HEK293 (cell line): ENCODE data around the gene METTL23.

ENCODE experiments used
- CTCF ChIA-PET: fragments of 350-600 bp; formaldehyde crosslinking; extraction: SDS; loops from one replicate; lab custom pipeline; 2021; ENCODE audit warnings: antibody characterized with exemption; lab: Yijun Ruan, JAX
- POLR2A ChIA-PET: fragments of 300-600 bp; formaldehyde crosslinking; extraction: SDS; loops from one replicate; lab custom pipeline; 2020; ENCODE audit warnings: antibody characterized with exemption, inconsistent platforms; lab: Yijun Ruan, JAX
- H3K27ac ChIP-seq: fragments of 200-500 bp; sonication (Bioruptor generic); 2 replicates; pipeline ENCODE4 v1.5.1; 2014; ENCODE audit warnings: low read depth, low read length, control low read depth, inconsistent platforms; ENCODE audit errors: extremely low read depth
- H3K36me3 ChIP-seq, 2 experiments: fragments of 200-500 bp in 1 of 2; sonication (Bioruptor generic) in 1 of 2; 1 replicate in 1 of 2; 2 replicates in 1 of 2; pipeline ENCODE4 v1.5.1; 2014 to 2017; ENCODE audit warnings: inconsistent platforms in 2 of 2, low read length in 2 of 2; ENCODE audit not compliant: control insufficient read depth in 2 of 2, insufficient read depth in 1 of 2
- H3K4me1 ChIP-seq: fragments of 200-500 bp; sonication (Bioruptor generic); 2 replicates; pipeline ENCODE4 v1.5.1; 2014; ENCODE audit warnings: mild to moderate bottlenecking, low read length, inconsistent platforms; ENCODE audit not compliant: control insufficient read depth, insufficient read depth
- H3K4me3 ChIP-seq: 2 replicates; pipeline ENCODE4 v1.5.1; 2011; ENCODE audit warnings: low read depth, mild to moderate bottlenecking, control low read depth, low read length, moderate library complexity
- H3K9me3 ChIP-seq: fragments of 200-500 bp; sonication (Bioruptor generic); 2 replicates; pipeline ENCODE4 v1.5.1; 2014; ENCODE audit warnings: low read depth, low read length, inconsistent platforms; ENCODE audit not compliant: control insufficient read depth, insufficient read depth
- GLIS1 ChIP-seq: fragments of 450-650 bp; formaldehyde crosslinking; IDR thresholded peaks from 2 replicates; pipeline ENCODE4 v1.5.1; 2016; ENCODE audit warnings: missing biosample characterization, missing genetic modification characterization
- IKZF3 ChIP-seq: fragments of 450-650 bp; IDR thresholded peaks from 2 replicates; pipeline ENCODE4 v1.5.0; 2018; ENCODE audit warnings: missing biosample characterization, mild to moderate bottlenecking, missing genetic modification characterization, moderate library complexity
- KLF7 ChIP-seq: fragments of 450-650 bp; formaldehyde crosslinking; IDR thresholded peaks from 2 replicates; pipeline ENCODE4 v1.5.1; 2016; ENCODE audit warnings: missing biosample characterization, missing genetic modification characterization, borderline replicate concordance
- OSR2 ChIP-seq: fragments of 450-650 bp; formaldehyde crosslinking; IDR thresholded peaks from 2 replicates; pipeline ENCODE4 v1.5.1; 2016; ENCODE audit warnings: missing biosample characterization, missing genetic modification characterization
- SALL2 ChIP-seq: fragments of 450-650 bp; formaldehyde crosslinking; IDR thresholded peaks from 2 replicates; pipeline ENCODE4 v1.5.0; 2017; ENCODE audit warnings: missing biosample characterization, mild to moderate bottlenecking, missing genetic modification characterization, borderline replicate concordance
- ZIC2 ChIP-seq: fragments of 450-650 bp; formaldehyde crosslinking; IDR thresholded peaks from 2 replicates; pipeline ENCODE4 v1.5.1; 2016; ENCODE audit warnings: missing biosample characterization, missing genetic modification characterization
- ZNF155 ChIP-seq: fragments of 450-650 bp; formaldehyde crosslinking; IDR thresholded peaks from 2 replicates; pipeline ENCODE4 v1.5.1; 2016; ENCODE audit warnings: missing biosample characterization, missing genetic modification characterization
- ZNF184 ChIP-seq: fragments of 450-650 bp; IDR thresholded peaks from 2 replicates; pipeline ENCODE4 v1.5.1; 2018; ENCODE audit warnings: missing biosample characterization, mild to moderate bottlenecking, missing genetic modification characterization
- ZNF302 ChIP-seq: fragments of 450-650 bp; formaldehyde crosslinking; IDR thresholded peaks from 2 replicates; pipeline ENCODE4 v1.5.1; 2016; ENCODE audit warnings: missing biosample characterization, missing genetic modification characterization, low read depth
- ZNF341 ChIP-seq: fragments of 450-650 bp; formaldehyde crosslinking; IDR thresholded peaks from 2 replicates; pipeline ENCODE4; 2016; ENCODE audit warnings: low read depth, missing biosample characterization, missing genetic modification characterization
- ZNF366 ChIP-seq: fragments of 450-650 bp; formaldehyde crosslinking; conservative IDR thresholded peaks from 2 replicates; pipeline ENCODE4 v1.5.1; 2016; ENCODE audit warnings: missing biosample characterization, missing genetic modification characterization
- ZNF544 ChIP-seq: fragments of 450-650 bp; formaldehyde crosslinking; IDR thresholded peaks from 2 replicates; pipeline ENCODE4 v1.5.0; 2017; ENCODE audit warnings: missing biosample characterization, missing genetic modification characterization
- ZNF585B ChIP-seq: fragments of 450-650 bp; formaldehyde crosslinking; IDR thresholded peaks from 2 replicates; pipeline ENCODE4 v1.5.1; 2016; ENCODE audit warnings: missing biosample characterization, missing genetic modification characterization
- ZNF600 ChIP-seq: fragments of 450-650 bp; formaldehyde crosslinking; IDR thresholded peaks from 2 replicates; pipeline ENCODE4 v1.5.1; 2016; ENCODE audit warnings: missing biosample characterization, missing genetic modification characterization
- ZNF610 ChIP-seq: fragments of 450-650 bp; formaldehyde crosslinking; IDR thresholded peaks from 2 replicates; pipeline ENCODE4 v1.5.1; 2016; ENCODE audit warnings: missing biosample characterization, missing genetic modification characterization, borderline replicate concordance
- ZSCAN16 ChIP-seq: fragments of 450-650 bp; formaldehyde crosslinking; IDR thresholded peaks from 2 replicates; pipeline ENCODE4 v1.5.1; 2016; ENCODE audit warnings: missing biosample characterization, missing genetic modification characterization
- TF ChIP-seq, protein P1 (sequence below): fragments of 450-650 bp; formaldehyde crosslinking; IDR thresholded peaks from 2 replicates; pipeline ENCODE4 v1.5.1; 2016; ENCODE audit warnings: missing biosample characterization, missing genetic modification characterization, borderline replicate concordance

METTL23 gene

DNA sequence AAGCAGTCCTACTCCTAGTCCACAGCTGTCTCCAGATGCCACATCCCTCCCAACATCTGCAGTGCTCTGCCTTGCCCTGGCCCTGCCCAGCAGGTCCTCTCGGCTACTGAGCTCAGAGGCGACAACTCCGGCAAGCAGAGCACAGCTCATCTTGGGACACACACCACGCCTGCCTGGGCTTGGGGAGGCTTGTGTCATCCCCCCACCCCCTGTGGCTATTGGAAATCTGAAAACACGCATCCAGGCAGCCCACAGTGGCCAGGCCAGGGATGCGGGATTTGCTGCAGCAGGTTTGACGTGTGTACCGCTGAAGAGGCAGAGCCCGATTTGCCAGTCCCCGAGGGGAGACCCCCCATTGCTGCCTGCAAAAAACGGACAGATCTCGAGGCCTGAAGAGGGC, 41.3 kb upstream of the METTL23 start:
- no peaks in the 10 kb centered on the region for H3K9me3 ChIP-seq
- H3K36me3 ChIP-seq, result peaks cover 0 to 53% of the 10 kb centered on the region in 2 experiments; a peak in 2 of 3 replicates
- no peak for TF ChIP-seq IKZF3 (tag by site-specific recombination)
- peak; percentile 28 for TF ChIP-seq ZIC2 (tag by site-specific recombination)
- TF ChIP-seq ZNF366 (tag by site-specific recombination), result no peak
- TF ChIP-seq, protein P1, sequence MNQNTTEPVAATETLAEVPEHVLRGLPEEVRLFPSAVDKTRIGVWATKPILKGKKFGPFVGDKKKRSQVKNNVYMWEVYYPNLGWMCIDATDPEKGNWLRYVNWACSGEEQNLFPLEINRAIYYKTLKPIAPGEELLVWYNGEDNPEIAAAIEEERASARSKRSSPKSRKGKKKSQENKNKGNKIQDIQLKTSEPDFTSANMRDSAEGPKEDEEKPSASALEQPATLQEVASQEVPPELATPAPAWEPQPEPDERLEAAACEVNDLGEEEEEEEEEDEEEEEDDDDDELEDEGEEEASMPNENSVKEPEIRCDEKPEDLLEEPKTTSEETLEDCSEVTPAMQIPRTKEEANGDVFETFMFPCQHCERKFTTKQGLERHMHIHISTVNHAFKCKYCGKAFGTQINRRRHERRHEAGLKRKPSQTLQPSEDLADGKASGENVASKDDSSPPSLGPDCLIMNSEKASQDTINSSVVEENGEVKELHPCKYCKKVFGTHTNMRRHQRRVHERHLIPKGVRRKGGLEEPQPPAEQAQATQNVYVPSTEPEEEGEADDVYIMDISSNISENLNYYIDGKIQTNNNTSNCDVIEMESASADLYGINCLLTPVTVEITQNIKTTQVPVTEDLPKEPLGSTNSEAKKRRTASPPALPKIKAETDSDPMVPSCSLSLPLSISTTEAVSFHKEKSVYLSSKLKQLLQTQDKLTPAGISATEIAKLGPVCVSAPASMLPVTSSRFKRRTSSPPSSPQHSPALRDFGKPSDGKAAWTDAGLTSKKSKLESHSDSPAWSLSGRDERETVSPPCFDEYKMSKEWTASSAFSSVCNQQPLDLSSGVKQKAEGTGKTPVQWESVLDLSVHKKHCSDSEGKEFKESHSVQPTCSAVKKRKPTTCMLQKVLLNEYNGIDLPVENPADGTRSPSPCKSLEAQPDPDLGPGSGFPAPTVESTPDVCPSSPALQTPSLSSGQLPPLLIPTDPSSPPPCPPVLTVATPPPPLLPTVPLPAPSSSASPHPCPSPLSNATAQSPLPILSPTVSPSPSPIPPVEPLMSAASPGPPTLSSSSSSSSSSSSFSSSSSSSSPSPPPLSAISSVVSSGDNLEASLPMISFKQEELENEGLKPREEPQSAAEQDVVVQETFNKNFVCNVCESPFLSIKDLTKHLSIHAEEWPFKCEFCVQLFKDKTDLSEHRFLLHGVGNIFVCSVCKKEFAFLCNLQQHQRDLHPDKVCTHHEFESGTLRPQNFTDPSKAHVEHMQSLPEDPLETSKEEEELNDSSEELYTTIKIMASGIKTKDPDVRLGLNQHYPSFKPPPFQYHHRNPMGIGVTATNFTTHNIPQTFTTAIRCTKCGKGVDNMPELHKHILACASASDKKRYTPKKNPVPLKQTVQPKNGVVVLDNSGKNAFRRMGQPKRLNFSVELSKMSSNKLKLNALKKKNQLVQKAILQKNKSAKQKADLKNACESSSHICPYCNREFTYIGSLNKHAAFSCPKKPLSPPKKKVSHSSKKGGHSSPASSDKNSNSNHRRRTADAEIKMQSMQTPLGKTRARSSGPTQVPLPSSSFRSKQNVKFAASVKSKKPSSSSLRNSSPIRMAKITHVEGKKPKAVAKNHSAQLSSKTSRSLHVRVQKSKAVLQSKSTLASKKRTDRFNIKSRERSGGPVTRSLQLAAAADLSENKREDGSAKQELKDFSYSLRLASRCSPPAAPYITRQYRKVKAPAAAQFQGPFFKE (tag by site-specific recombination), result no peak
- no peak for TF ChIP-seq ZNF610
- TF ChIP-seq ZNF600 (tag by site-specific recombination), result 0 out of 2 replicates have a peak, but pooled peaks have one; percentile 25
- TF ChIP-seq ZNF544 (tag by site-specific recombination), result no peak
- no peak for TF ChIP-seq GLIS1 (tag by site-specific recombination)
- TF ChIP-seq ZNF585B (tag by site-specific recombination), result no peak
- TF ChIP-seq SALL2 (tag by site-specific recombination), result no peak
- no peak for TF ChIP-seq ZNF155 (tag by site-specific recombination)
- no peak for TF ChIP-seq OSR2 (tag by site-specific recombination)
- TF ChIP-seq KLF7 (tag by site-specific recombination), result no peak
- peaks cover 11% of the 10 kb centered on the region for H3K4me1 ChIP-seq
- H3K27ac ChIP-seq, result no peak overlapping the region
- CTCF ChIA-PET, result interaction anchor here (0.6 to 14.2 kb wide), 6 partner anchors 13 to 315 kb away, joined by 3 to 175 read pairs (median 6); partner anchors contain the start of gene MXRA7
- POLR2A ChIA-PET, result interaction anchor here (0.7 to 1.7 kb wide), 4 partner anchors 14 to 181 kb away, joined by 3 to 7 read pairs (median 3); no protein-coding TSS in a partner anchor
- no peak overlapping the region for H3K4me3 ChIP-seq

DNA sequence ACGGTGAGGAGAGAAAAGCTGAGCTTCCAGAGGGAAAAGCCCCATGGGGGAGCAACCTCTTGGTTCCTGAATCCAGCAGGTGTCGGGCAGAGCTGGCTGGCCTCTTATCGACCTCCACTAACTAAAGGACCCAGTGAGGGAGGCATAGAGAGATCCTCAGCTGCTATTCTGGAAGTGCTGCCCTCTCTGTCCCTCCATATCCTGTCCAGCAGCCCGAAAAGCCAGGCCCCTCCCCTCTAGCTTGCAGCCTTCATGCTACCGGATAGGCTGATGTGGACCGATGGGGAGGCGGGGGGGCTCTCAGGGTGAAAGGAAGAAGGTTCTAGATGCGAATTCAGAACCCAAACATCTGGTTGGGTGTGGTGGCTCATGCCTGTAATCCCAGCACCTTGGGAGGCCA, 40.8 kb upstream of the METTL23 start:
- CTCF ChIA-PET, result interaction anchor here (0.5 to 14.2 kb wide), 4 partner anchors 30 to 129 kb away, joined by 4 to 175 read pairs (median 6); partner anchors contain the start of gene MXRA7

DNA sequence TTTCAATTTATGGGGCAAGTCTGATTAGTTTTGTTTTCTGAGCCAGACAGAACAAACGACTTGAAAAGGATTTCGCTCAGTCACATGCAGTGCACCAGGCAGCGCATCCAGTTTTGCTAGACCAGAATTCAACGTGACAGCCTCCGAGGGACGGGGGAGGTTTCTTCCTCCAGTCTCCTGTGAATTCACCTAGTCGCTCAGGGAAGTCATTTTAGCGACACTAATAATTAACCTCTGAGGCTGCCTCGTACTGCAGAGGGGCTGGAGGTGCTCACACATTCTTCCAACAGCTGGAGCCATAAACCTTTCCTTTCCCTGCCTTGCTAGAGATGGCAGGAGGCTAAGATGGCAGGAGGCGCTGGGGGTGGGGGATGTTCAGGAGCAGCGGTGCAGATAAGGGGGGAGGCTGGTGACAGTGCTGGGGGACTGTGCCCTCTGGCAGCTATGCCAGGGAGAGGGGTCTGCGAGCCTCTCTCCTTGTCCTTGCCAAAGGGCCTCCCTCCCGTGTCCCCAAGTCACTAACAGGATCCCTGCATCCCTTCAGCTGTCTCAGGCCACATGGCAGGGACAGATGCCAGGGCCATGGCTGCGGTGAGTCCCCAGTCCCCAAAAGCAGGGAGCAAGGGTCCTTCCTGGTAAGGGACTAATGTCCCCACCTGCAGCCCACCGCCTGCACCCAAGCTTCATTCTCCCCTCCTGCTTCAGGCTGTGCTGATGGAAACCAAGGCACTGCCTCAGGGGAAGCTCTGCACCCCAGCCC, 39.9 kb upstream of the METTL23 start:
- H3K4me1 ChIP-seq, result peaks cover 11% of the 10 kb centered on the region
- H3K36me3 ChIP-seq, result peaks cover 0 to 48% of the 10 kb centered on the region in 2 experiments; a peak in 2 of 3 replicates
- TF ChIP-seq ZSCAN16, result no peak
- TF ChIP-seq ZNF341 (tag by site-specific recombination), result peak; percentile 83
- H3K9me3 ChIP-seq, result no peaks in the 10 kb centered on the region
- no peak overlapping the region for H3K4me3 ChIP-seq
- POLR2A ChIA-PET, result interaction anchor here (0.7 kb wide), 1 partner anchor 17 kb away, joined by 3 read pairs; no protein-coding TSS in a partner anchor
- CTCF ChIA-PET, result interaction anchor here (0.7 to 14.2 kb wide), 3 partner anchors 11 to 87 kb away, joined by 3 to 175 read pairs (median 3); partner anchors contain the start of gene MXRA7
- H3K27ac ChIP-seq, result no peak overlapping the region

More for the DNA sequence above, 40.8 kb upstream of the METTL23 start:
- POLR2A ChIA-PET, result interaction anchor here (0.7 to 1.7 kb wide), 3 partner anchors 14 to 18 kb away, joined by 3 to 7 read pairs (median 3); no protein-coding TSS in a partner anchor
- no peak for TF ChIP-seq ZNF302 (tag by site-specific recombination)
- TF ChIP-seq ZNF184 (tag by site-specific recombination), result no peak
- TF ChIP-seq, all 188 proteins: peak for 0
- Histone ChIP-seq H3K4me3 (no peak overlapping the region), H3K36me3 (peaks cover 0 to 48% of the 10 kb centered on the region in 2 experiments; a peak in 2 of 3 replicates), H3K4me1 (peaks cover 11% of the 10 kb centered on the region), H3K27ac (no peak overlapping the region), H3K9me3 (no peaks in the 10 kb centered on the region)
